HG03354 (cell line): ENCODE results near the gene IFI6.
A peak's percentile ranks its signal among the peaks of the same experiment; 100 is the strongest.
"Not testable (repeated sequence)": the region's sequence is repeated elsewhere in the genome, so short reads cannot be mapped to it uniquely, and the experiment has no call there.

Experiments used
- ATAC-seq: cut with Tn5 transposase; IDR thresholded peaks from one replicate; pipeline ENCODE4 v1.9.1; 2021; ENCODE audit warnings: mild to moderate bottlenecking; ENCODE audit not compliant: unreplicated experiment, poor library complexity, severe bottlenecking

IFI6 gene, protein sequence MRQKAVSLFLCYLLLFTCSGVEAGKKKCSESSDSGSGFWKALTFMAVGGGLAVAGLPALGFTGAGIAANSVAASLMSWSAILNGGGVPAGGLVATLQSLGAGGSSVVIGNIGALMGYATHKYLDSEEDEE

DNA sequence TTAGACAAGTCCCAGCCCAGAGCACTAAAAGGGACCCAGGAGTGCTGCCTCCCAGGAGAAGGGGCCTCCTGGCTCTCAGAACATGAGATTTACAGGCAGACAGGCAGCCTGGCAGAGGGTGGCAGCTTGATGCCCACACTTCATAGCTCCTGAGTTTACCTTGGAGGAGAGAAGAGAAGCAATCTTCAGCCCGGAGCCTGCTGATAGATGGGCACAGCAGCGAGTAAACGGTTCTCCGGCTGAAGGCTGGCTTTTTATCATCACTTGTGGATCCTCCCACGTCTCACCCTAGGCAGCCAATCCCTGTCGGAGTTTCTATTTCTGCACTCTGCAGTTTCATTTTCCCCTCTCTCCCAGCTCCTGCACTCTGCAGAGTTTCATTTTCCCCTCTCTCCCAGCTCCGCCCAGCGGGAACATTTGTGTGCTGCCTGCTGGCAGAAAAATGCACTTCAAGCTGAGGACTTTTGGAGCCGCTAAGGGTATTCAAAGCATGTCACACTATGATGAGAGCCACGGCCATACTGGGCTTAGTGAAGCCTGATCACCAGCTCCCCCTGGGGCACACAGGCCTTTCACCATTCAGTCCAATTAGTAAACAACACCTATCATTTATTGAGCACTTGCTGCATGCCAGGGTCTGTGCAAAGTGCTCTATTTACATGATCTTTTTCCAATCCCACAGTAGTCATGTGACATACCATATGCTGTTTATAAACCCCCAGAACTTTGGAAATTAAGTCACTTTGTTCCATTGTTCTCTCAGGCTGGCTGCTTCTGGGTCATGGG is at the start of gene IFI6:
TSS of gene IFI6 (minus strand) at position 229 of the 786 bp plus-strand sequence. CDS start 2,878 bp downstream, outside the sequence.
- peak; percentile 90 for ATAC-seq

DNA sequence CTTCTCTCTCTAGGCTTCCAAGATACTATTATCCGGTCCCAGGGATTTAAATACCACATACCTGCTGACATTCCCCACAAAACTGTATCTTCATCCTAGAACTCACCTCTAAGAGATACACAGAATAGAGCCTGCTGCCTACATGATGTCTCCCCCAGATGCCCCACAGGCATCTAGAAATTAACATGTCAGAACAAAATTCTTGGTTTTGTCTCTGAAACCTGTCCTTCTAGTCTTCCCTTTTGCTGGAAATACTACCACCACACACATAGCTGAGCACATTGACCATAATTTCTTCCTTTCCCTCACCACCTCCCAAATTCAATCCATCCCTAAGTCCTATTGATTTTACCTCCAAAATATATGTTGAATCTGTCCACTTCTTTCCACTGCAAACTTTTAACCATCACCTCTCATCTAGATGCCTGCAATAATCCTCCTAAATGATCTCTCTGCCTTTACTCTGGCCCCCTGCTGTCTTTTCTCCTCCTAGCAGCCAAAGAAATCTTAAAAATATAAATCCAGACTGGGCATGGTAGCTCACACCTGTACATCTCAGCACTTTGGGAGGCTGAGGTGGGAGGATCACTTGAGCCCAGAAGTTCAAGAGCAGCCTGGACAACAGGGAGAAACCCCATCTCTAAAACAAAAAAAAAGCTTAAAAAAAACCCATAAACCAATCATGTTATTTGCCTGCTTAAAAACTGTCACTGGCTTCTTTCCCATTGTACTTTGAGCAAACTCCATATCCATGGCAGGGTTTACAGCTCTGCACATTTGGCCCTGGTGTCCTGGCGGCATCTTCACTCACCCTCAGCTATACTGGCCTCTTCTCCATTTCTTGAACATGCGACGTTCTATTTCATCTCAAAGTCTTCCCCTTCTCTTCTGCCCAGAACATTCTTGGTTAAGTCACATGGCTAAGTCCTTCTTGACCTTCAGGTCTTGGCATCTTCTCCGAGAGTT is 47.6 kb upstream of the IFI6 start:
- no peak for ATAC-seq

DNA sequence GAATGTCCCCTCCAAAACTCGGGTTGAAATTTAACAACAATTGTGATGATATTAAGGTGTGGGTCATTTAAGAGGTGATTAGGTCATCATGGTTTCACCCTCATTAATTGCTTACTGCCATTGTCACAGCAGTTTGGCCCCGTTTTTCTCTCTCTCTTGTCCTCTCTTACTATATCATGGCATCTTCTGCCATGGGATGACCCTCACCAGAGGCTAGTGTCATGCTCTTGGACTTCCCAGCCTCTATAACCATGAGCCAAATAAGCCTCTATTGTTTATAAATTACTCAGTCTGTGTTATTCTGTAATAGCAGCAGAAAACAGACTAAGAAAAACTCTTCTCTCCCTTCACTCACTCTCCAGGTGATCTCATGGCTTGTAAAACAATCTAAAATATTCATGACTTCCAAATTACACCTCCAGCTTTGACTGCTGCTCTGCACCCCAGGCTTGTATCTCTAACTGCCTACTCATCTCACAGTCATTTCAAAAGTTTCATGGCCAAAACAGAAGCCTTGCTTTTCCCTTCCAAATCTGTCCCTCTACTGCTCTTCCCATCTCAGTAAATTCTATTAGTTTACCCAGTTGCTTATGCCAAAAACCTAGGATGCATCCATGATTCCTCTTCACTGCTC is 44.4 kb upstream of the IFI6 start:
- no peak for ATAC-seq

DNA sequence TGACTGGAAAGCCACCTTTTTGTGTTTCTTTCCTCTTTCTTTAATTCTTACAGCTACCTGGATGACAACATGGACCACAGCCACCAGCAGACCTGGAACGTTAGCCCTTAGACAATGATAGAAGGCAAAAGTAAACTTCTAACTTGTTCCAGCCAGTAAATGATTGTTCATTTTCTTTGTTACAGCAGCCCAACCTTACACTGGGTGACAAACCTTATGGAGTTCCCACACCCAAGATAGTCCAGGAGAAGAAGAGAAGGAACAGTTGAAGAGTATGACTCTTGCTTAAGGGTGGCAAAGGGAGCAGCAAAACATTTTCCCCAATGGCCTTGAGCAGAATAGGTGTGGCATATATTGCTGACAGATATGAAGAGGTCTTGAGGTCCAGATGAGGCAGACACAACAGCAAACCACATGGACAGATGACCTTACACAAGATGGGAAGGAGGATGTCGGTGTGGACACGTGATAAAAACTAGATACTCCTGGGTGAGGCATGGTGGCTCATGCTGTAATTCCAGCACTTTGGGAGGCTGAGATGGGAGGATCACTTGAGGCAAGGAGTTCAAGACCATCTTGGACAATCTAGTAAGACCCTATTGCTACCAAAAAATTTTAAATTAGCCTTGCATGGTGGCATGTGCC is 42.0 kb upstream of the IFI6 start:
- ATAC-seq = no peak

DNA sequence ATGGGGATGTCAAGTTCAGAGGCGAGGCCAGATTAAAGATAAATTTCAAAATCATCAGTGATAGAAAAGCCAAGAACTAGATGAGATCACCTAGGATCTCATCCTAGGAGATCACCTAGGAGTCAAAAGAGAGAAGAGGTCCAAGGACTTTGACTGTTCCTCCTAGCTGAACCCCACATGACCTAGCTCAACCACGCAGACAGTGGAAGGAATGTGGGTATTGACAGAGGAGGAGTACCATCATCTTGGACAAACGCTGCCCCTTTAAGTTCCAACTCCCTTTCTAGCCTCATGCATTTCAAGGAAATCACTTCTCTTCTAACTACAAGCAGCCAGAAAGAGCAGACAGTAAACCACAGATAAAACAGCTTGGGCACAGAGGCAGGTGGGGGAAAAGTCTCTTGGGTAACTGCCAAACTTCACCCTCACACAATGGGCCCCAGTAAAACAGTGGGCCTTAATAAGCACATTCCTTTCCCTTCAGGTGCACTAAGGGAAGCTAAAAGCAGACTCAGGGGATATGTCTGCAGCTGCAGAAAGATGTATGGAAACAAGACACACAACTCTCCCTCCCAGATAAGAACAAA is 41.2 kb upstream of the IFI6 start:
- ATAC-seq = no peak

DNA sequence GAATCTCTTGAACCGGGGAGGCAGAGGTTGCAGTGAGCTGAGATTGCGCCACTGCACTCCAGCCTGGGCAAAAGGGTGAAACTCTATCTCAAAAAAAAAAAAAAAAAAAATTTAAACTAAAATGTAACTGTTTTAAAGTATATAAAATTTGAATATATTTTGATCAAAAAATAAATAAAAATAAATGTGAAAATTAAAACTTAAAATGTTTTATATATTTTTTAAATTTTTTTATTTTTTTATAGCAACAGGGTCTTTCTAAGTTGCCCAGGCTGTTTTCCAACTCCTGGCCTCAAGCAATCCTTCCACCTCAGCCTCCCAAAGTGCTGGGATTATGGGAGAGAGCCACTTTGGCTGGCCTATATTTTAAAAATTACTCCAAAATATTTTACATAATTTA is 38.6 kb upstream of the IFI6 start:
- ATAC-seq = no peak

DNA sequence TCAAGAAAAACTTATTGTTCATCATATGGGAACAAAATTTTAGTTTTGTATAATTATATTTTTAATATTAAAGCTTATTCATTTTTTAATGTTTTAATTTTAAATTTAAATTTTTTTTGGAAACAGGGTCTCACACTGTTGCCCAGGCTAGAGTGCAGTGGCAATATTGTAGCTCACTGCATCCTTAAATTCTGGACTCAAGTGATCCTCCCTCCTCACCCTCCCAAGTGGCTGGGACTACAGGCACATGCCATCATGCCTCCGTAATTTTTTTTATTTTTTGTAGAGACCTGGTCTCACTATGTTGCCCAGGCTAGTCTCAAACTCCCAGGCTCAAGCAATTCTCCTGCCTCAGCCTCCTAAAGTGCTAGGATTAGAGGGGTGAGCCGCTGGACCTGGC is 33.6 kb upstream of the IFI6 start:
- ATAC-seq = no peak

DNA sequence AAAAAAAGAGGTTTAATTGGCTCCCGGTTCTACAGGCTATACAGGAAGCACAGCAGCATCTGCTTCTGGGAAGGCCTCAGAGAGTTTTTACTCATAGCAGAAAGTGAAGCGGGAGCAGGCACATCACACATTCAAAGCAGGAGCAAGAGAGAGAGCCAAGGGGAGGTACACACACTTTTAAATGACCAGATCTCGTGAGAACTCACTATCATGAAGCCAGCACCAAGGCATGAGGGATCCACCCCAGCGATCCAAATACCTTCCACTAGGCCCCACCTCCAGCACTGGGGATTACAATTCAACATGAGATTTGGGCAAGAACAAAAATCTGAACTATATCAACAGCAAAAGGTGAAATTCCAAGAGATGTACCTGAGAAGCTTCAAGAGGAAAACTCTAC is 33.0 kb upstream of the IFI6 start:
- ATAC-seq = no peak

DNA sequence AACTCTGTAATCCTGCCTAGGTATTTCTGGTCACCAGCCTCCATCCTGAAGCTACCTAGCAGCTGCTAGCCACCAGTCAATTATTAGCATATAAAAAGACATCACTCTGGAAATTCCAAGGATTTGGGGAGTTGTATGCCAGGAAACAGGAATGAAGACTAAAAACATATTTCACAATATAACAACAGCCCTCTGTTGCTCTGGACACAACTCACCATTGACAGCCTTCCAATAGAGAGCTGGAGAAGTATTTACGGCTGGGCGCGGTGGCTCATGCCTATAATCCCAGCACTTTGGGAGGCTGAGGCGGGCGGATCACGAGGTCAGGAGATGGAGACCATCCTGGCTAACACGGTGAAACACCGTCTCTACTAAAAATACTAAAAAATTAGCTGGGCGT is 24.8 kb upstream of the IFI6 start:
- not testable (repeated sequence) for ATAC-seq

DNA sequence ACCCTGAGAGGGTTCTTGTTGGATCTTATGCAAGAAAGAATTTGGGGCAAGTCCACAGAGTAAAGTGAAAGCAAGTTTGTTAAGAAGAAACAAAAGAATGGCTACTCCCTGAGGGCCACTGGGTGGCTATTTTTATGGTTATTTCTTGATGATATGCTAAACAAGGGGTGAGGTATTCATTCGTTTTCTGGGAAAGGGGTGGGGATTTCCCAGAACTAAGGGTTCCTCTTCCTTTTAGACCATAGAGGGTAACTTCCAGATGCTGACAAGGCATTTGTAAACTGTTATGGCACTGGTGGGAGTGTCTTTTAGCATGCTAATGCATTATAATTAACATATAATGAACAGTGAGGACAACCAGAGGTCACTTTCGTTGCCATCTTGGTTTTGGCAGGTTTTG is 18.2 kb upstream of the IFI6 start:
- no peak for ATAC-seq

DNA sequence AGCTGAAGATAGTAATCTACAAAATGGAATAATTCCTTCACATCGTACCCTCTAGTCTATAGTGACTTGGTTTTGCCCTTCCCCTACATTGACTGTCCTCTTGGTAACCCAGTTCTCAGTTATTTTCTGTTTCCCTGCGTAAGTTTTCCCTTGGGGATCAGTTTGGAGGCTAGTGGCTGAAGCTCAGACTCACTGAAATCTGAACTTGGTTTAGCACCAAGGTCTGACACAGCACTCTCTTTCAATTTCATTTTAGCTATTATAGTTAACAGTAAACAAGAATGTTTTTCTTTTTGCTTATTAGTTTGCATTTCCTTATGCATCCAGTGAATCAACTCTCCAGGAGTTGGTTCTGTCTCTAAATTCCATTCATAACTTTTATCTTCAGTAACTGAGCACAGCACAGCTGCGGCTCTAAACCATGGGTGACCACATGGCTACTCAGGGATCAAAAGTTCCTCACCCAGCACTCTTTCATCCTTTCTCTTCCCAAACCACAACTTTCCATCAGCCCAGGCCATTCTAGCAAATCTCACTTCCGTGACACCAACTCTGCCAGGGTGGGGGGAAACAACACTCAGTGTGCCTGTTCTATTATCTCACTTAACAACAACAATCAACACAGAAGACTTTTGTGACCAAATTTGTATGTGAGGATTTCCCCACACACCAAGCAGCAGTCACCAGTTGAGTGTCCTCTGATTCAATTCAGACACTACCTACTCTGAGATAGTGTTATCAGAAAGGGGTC is 17.6 kb upstream of the IFI6 start:
- ATAC-seq = peak; percentile 72

DNA sequence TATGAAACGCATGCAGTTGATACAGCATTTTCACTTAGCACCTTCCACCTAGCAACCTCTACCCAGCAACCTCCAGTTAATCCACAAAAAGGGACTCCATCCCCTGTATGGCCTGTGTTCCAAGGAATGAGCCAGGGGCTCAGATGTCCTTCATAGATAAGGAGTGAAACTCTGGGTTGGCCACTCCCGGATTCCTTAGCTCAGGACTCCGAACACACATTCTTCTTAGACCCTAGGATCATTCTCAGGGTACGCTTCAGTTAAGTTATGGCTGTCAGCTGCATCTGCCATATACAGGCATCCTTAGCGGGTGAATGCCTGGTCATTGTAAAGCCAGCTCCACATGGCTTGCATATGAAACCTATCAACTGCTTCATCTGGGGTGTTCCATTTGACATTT is 15.9 kb upstream of the IFI6 start:
- ATAC-seq = no peak

DNA sequence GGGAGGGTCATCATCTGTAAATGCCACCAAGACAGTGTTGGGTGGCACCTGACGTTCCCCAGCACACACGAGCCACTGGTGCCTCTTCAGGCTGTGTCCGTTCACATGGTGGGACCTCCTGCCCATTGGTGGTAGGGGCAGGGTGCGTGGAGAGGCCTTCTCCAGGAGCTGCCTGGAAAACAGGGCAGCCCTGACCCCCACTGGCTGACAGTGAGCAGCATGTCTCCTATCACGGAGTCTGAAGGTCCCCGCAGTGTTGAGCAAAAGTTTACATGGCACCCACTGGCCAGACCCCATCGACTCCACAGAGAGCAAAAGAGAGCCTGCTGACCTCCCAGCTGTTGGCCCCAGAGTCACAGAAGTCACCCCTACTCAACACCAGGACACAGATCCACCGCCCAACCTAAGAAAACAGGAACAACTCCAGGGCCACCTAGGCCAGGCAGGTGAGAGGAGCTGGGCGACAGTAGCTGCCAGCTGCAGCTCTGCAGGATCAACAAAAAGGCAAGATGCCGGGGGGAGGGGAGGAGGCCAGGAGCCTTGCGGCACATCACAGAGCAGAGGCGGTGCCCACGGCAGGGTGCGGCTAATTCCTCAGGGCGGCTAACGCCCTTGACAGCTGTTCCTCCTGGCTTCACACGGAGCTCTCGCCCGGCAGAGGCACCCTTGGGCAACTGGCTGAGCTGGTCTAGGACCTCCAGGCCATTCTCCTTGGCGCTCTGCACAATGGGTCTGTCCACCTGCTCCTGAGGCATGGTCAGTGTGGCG is 14.4 kb upstream of the IFI6 start:
- no peak for ATAC-seq

DNA sequence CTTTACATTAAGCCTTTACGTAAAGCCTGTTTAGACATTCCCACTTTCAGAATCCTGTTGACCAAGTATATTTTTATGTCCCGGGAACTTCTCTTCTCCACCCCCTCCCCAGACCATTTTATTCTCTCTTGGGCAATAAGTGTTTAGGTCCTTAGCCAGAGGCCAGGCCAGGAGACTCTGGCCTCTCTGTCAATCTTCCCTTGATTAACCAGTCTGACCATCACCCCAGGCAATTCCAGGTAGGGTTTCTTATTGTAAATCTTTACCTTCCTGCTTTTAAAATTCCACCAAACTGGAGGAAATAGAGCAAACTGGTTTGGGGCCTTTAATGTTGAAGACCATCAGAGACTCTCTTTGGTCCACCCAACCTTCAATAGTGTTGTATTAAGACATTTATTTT is 12.2 kb upstream of the IFI6 start:
- ATAC-seq = no peak

DNA sequence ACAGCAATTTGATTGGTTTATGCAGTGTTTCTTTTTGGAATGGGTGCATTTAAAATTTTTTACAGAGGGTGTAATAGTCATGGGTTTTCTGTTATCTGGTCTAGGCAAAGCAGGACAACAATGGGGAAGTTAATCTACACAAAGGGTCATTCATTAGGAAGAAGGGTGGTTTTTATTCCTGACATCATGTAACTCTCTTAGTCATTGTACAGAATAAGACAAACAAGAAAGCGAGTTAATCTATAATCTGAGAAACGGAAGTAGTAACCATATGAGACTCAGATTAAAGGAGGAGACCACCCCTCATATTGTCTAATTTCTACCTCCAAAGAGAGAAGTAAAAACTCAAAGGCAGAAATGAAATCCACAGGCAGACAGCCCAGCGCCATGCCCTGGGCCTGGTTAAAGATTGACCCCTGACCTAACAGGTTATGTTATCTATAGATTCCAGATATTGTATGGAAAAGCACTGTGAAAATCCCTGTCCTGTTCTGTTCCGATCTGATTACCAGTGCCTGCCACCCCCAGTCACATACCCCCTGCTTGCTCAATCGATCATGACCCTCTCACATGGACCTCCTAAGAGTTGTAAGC is 10.5 kb upstream of the IFI6 start:
- no peak for ATAC-seq

DNA sequence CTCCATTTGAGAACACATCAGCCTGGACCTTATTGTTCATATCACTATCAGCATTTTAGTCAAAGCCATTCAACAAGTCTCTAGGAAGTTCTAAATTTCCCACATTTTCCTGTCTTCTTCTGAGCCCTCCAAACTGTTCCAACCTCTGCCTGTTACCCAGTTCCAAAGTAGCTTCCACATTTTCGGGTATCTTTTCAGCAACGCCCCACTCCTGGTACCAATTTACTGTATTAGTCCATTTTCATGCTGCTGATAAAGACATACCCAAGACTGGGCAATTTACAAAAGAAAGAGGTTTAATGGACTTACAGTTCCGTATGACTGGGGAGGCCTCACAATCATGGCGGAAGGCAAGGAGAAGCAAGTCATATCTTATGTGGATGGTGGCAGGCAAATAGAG is 9.6 kb upstream of the IFI6 start:
- not testable (repeated sequence) for ATAC-seq

DNA sequence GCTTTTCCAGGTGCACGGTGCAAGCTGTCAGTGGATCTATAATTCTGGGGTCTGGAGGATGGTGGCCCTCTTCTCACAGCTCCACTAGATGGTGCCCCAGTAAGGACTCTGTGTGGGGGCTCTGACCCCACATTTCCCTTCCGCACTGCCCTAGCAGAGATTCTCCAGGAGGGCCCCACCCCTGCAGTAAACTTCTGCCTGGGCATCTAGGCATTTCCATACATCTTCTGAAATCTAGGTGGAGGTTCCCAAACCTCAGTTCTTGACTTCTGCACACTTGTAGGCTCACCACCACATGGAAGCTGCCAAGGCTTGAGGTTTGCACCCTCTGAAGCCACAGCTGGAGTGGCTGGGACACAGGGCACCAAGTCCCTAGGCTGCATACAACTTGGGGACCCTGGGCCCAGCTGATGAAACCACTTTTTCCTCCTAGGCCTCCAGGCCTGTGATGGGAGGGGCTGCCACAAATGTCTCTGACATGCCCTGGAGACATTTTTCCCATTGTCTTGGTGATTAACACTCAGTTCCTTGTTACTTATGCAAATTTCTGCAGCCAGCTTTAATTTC is 8.3 kb upstream of the IFI6 start:
- ATAC-seq = not testable (repeated sequence)
